CD4-positive, alpha-beta T cell (primary cell): ENCODE results near the gene FCRLB. TPM values are rescaled to one million over a fixed set of nuclear protein-coding genes. Genes with fewer than 3 reads are reported as not detected.

Source experiments
- ATAC-seq: fragments of 200-7000 bp; cut with Tn5 transposase; one replicate; pipeline ENCODE4 v1.10.0; 2022; ENCODE audit warnings: mild to moderate bottlenecking; ENCODE audit not compliant: poor library complexity
- CTCF ChIA-PET: fragments of 350-600 bp; sonication (Branson Sonifier 250); formaldehyde crosslinking; loops from one replicate; lab custom pipeline; 2021; ENCODE audit warnings: antibody characterized with exemption, inconsistent platforms; lab: Charles Lee
- POLR2A ChIA-PET: fragments of 350-600 bp; sonication (Branson Sonifier 250); formaldehyde crosslinking; loops from one replicate; lab custom pipeline; 2021; ENCODE audit warnings: antibody characterized with exemption, inconsistent platforms; lab: Charles Lee
- DNase-seq, 14 experiments: peaks; one replicate each; pipeline ENCODE4 v3.0.0-alpha.2; 2013 to 2020; ENCODE audit warnings: mixed read lengths in 2 of 14
- H3K27ac ChIP-seq, 2 donors: one replicate each; pipeline versions ENCODE4 v1.5.1 to v1.7.0; 2013; ENCODE audit warnings: low read length in 2 of 2, low read depth in 1 of 2, mild to moderate bottlenecking in 1 of 2
- H3K27me3 ChIP-seq, 2 experiments: 1 replicate in 1 of 2; 2 replicates in 1 of 2; pipeline versions ENCODE4 v1.6.1 to v1.7.0; 2013; ENCODE audit warnings: low read length in 2 of 2, control low read depth in 1 of 2, mild to moderate bottlenecking in 1 of 2, moderate library complexity in 1 of 2; ENCODE audit not compliant: insufficient read depth in 2 of 2, control insufficient read depth in 1 of 2
- H3K36me3 ChIP-seq: one replicate; pipeline ENCODE4 v1.6.1; 2013; ENCODE audit warnings: low read length, control low read depth; ENCODE audit not compliant: insufficient read depth
- H3K4me1 ChIP-seq: one replicate; pipeline ENCODE4 v1.6.1; 2013; ENCODE audit warnings: low read length, control low read depth; ENCODE audit not compliant: insufficient read depth
- H3K4me3 ChIP-seq: one replicate; pipeline ENCODE4 v1.5.1; 2013; ENCODE audit warnings: mild to moderate bottlenecking, low read length, moderate library complexity
- H3K9me3 ChIP-seq, 2 experiments: 1 replicate in 1 of 2; 2 replicates in 1 of 2; pipeline versions ENCODE4 v1.6.1 to v1.7.0; 2013; ENCODE audit warnings: low read length in 2 of 2, mild to moderate bottlenecking in 2 of 2, control low read depth in 1 of 2, moderate library complexity in 1 of 2; ENCODE audit not compliant: control insufficient read depth in 1 of 2, insufficient read depth in 1 of 2
- H3K27ac Mint-ChIP-seq: one replicate; pipeline ENCODE4 v1.8.0; 2020; ENCODE audit warnings: mixed read lengths
- H3K27me3 Mint-ChIP-seq: one replicate; pipeline ENCODE4 v1.8.0; 2021; ENCODE audit warnings: mixed read lengths
- H3K36me3 Mint-ChIP-seq: one replicate; pipeline ENCODE4 v1.8.0; 2021; ENCODE audit warnings: low read depth, mixed read lengths
- H3K4me1 Mint-ChIP-seq: one replicate; pipeline ENCODE4 v1.8.0; 2021; ENCODE audit warnings: low read depth, mixed read lengths
- H3K4me3 Mint-ChIP-seq: one replicate; pipeline ENCODE4 v1.8.0; 2020; ENCODE audit warnings: mild to moderate bottlenecking, mixed read lengths
- H3K9me3 Mint-ChIP-seq: one replicate; pipeline ENCODE4 v1.8.0; 2020; ENCODE audit warnings: mixed read lengths
- intact Hi-C, 2 experiments: fragments of 100-400 bp; cut with DNase I in 1 of 2; cut with micrococcal nuclease in 1 of 2; formaldehyde crosslinking; loops; one replicate each; pipeline versions ENCODE4 v1.15.1 to v1.9.0; 2023 to 2025; cut with DNase I, micrococcal nuclease
- total RNA-seq, 174 experiments: library from RNA in 2 of 174; stranded (reverse) in 2 of 174; gene quantifications; one replicate each; pipeline ENCODE4 v1.2.3 and lab custom pipeline; 2021 to 2026
- TF ChIP-seq, protein P1 (sequence below): fragments of 200-600 bp; IDR thresholded peaks from one replicate; pipeline ENCODE4 v1.8.0; 2022; ENCODE audit warnings: antibody characterized with exemption, mild to moderate bottlenecking

The FCRLB gene
- total RNA-seq, 2 experiments from 2014 or later = 0.11 TPM; not detected in 1

GRCh38 chr1:161706482-161707347 is 14.6 kb upstream of the FCRLB start, which contains the start of gene FCRLA:
TSS of gene FCRLA (plus strand) at chr1:161707229. CDS start at chr1:161707265, 36 bp downstream.
- Histone ChIP-seq H3K27me3 (peaks cover 0 to 2% of the 10 kb centered on the region in 2 experiments), H3K27ac (no peak within 1 kb of the TSS), H3K36me3 (no peaks in the 10 kb centered on the region), H3K4me3 (no peak within 1 kb of the TSS), H3K4me1 (no peaks in the 10 kb centered on the region), H3K9me3 (no peaks in the 10 kb centered on the region)
- Mint-ChIP-seq H3K4me1 (no peaks in the 10 kb centered on the region), H3K4me3 (no peak within 1 kb of the TSS), H3K9me3 (no peaks in the 10 kb centered on the region), H3K27ac (no peak within 1 kb of the TSS), H3K27me3 (peaks cover 16% of the 10 kb centered on the region), H3K36me3 (no peaks in the 10 kb centered on the region)
- intact Hi-C loops = no loop called here
- TF ChIP-seq, protein P1, sequence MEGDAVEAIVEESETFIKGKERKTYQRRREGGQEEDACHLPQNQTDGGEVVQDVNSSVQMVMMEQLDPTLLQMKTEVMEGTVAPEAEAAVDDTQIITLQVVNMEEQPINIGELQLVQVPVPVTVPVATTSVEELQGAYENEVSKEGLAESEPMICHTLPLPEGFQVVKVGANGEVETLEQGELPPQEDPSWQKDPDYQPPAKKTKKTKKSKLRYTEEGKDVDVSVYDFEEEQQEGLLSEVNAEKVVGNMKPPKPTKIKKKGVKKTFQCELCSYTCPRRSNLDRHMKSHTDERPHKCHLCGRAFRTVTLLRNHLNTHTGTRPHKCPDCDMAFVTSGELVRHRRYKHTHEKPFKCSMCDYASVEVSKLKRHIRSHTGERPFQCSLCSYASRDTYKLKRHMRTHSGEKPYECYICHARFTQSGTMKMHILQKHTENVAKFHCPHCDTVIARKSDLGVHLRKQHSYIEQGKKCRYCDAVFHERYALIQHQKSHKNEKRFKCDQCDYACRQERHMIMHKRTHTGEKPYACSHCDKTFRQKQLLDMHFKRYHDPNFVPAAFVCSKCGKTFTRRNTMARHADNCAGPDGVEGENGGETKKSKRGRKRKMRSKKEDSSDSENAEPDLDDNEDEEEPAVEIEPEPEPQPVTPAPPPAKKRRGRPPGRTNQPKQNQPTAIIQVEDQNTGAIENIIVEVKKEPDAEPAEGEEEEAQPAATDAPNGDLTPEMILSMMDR = no peak
- CTCF ChIA-PET = interaction anchor here (0.8 kb wide), 1 partner anchor 17 kb away, joined by 3 read pairs; no protein-coding TSS in a partner anchor
- ATAC-seq = no peak
- POLR2A ChIA-PET = interaction anchor here (0.6 kb wide), 1 partner anchor 221 kb away, joined by 3 read pairs; no protein-coding TSS in a partner anchor
- no peak for DNase-seq

DNA sequence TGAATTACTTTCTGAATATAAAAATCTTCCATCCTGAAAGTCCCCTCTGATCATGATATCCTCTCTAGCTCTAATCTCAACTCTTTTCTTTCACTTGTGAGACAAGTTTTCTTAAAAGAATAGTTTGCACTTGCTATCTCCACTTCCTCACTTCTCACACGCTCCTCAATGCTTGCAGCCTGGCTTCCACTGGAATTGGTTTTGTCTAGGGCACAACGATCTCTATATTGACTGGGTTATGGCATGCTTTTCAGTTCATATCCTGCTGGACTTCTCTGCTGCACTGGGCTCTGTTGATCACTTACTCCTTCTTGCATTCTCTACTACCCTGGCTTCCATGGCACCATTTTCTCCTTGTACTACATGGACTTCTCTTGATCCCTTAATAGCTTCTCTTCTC is 13.8 kb upstream of the FCRLB start:
- no peak overlapping the region for H3K4me3 Mint-ChIP-seq
- no peak for ATAC-seq
- TF ChIP-seq, protein P1 = no peak
- peaks cover 24% of the 10 kb centered on the region for H3K27me3 Mint-ChIP-seq
- no peaks in the 10 kb centered on the region for H3K4me1 ChIP-seq
- no peak overlapping the region for H3K27ac Mint-ChIP-seq
- peaks cover 0 to 2% of the 10 kb centered on the region in 2 experiments for H3K27me3 ChIP-seq
- H3K4me1 Mint-ChIP-seq = no peaks in the 10 kb centered on the region
- CTCF ChIA-PET = interaction anchor here (0.8 kb wide), 1 partner anchor 18 kb away, joined by 3 read pairs; no protein-coding TSS in a partner anchor
- intact Hi-C loops = no loop called here
- no peak overlapping the region for H3K27ac ChIP-seq
- H3K4me3 ChIP-seq = no peak overlapping the region
- H3K9me3 Mint-ChIP-seq = no peaks in the 10 kb centered on the region
- no peaks in the 10 kb centered on the region for H3K9me3 ChIP-seq
- no peak for DNase-seq
- H3K36me3 ChIP-seq = no peaks in the 10 kb centered on the region
- POLR2A ChIA-PET = interaction anchor here (0.6 kb wide), 1 partner anchor 222 kb away, joined by 3 read pairs; no protein-coding TSS in a partner anchor
- H3K36me3 Mint-ChIP-seq = no peaks in the 10 kb centered on the region

DNA sequence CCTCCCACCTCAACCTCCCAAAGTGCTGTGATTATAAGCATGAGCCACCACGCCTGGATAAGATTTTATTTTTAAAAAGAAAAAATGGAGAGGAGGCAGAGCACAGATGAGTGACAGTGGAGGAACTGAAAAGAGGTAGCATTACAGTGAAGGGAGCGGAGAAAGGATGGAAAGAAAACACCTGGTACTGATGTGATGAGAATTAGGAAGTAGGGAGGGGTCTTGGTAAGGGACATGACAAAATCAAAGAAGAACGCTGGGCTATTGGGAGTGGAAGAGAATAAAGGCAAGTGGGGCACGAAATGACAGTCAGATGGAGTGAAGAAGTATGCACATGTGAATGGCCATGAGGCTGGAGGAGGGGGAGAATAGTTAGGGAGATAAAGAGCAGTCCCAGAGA is 12.0 kb upstream of the FCRLB start:
- ChIA-PET CTCF (no interaction called here), POLR2A (interaction anchor here (0.7 kb wide), 1 partner anchor 39 kb away, joined by 3 read pairs; no protein-coding TSS in a partner anchor)
- Histone ChIP-seq H3K27me3 (peaks cover 0 to 2% of the 10 kb centered on the region in 2 experiments), H3K36me3 (no peaks in the 10 kb centered on the region), H3K4me3 (no peak overlapping the region), H3K4me1 (no peaks in the 10 kb centered on the region), H3K27ac (no peak overlapping the region), H3K9me3 (no peaks in the 10 kb centered on the region)
- no peaks in the 10 kb centered on the region for H3K9me3 Mint-ChIP-seq
- ATAC-seq = no peak
- no peak overlapping the region for H3K4me3 Mint-ChIP-seq
- H3K4me1 Mint-ChIP-seq = no peaks in the 10 kb centered on the region
- no peak for DNase-seq
- no peaks in the 10 kb centered on the region for H3K36me3 Mint-ChIP-seq
- no peak overlapping the region for H3K27ac Mint-ChIP-seq
- TF ChIP-seq, protein P1 = no peak
- peaks cover 30% of the 10 kb centered on the region for H3K27me3 Mint-ChIP-seq
- intact Hi-C loops = no loop called here
